C4-2B (cell line): ENCODE results near the gene DNM1.

Experiments
- CTCF ChIP-seq: fragments of 450-650 bp; conservative IDR thresholded peaks from 2 replicates; pipeline ENCODE4 v1.5.1; 2017; ENCODE audit warnings: mild to moderate bottlenecking
- ZFX ChIP-seq: fragments of 450-650 bp; IDR thresholded peaks from 2 replicates; pipeline ENCODE4 v1.6.1; 2017

- TF ChIP-seq CTCF (no peak), ZFX (no peak)
Observed at GRCh38 chr9:128274245-128274644, 71.1 kb downstream of the DNM1 start.
